ELF-1 (cell line): Measurements from ENCODE around the gene CHIT1.
A peak's percentile ranks its signal among the peaks of the same experiment; 100 is the strongest.

Source experiments
- DNase-seq: peaks from one replicate; pipeline ENCODE4 v3.0.0-alpha.2; 2016; ENCODE audit warnings: low read depth, low spot score

CHIT1 gene

DNA sequence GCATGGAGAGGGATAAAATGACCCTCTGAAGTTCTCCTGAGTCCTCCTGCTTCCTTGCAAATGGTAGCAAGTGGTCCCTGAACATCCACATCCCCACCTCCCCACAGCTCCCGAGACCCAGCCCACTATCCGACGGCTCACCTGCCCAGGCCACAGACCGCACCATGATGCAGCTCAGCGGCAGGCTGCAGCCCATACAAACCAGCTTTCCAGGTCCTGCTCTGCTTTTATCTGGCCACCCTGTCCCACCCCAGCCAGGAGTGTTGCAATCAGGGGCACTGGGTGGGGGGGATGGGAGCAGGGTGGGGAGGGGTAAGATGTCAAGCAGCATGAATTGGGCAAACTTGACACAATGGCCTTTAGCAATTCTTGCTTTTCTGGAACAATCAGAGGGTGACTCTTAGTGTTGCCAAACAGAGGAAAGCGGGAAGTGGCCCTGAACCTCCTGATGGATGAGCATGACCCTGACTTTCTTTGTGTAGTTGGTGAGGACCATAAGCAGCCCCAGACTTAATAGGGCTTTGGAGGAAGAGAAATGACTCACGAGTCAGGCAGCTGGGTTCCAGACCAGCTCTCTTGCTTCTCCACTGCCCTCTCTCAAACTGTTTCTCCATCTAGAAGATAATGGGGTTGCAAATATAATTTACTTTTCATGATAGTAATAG, at the start of gene CHIT1:
CHIT1 (minus strand) TSS at position 203 of the 665 bp plus-strand sequence; CDS start at position 166, 37 bp downstream.
- no peak for DNase-seq

GRCh38 chr1:203278885-203279406, 49.5 kb upstream of the CHIT1 start:
- no peak for DNase-seq

- peak; percentile 74 for DNase-seq
Observed at GRCh38 chr1:203278082-203278884, 48.8 kb upstream of the CHIT1 start.

DNA sequence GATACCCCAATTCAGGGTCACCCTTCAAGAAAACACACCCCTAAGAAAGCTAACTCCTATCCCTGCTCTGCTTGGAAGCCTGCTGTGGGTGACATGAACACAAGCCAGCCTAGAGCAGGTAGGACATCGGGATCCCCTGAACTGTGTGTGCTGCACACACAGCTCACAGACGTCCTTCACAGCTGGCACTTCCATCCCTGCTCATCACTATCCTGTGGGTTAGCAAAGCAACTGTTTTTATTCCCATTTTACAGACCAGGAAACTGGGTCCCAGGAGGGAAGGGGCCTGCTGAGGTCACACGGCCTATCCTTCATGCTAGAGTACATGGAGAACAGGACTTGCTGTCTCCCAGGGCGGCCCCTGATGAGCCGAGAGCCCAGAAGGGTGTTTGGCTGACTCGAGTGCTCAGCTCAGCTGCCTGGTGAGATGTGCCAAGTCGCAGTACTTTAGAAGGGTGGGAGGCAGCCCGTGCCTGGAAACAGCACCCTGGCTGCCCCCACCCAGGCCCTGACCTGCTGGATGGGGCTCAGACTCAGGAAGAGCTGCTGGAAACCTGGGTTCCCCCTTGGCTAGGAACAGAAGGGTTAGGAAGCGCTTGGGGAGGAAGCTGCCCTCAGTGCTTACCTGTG, 47.6 kb upstream of the CHIT1 start:
- no peak for DNase-seq

DNA sequence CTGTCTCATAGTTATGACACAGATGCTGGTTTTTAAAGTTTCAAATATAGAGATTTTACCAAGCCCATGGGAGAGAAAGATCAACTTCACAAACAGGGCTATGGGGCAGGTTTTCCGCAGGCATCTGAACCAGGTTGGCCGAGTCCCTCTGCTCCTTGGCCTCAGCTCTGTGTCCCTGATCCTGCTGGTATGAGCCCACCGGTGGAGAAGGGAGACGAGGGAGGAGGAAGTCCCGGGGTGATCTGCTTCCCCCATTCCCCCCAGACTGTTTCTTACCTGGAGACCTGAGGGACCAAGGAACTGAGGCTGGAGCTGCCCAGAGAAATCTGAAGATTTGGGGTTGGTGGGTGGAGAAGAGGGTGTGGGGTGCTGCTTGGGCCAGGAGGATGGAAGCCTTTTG, 46.9 kb upstream of the CHIT1 start:
- DNase-seq: no peak

DNA sequence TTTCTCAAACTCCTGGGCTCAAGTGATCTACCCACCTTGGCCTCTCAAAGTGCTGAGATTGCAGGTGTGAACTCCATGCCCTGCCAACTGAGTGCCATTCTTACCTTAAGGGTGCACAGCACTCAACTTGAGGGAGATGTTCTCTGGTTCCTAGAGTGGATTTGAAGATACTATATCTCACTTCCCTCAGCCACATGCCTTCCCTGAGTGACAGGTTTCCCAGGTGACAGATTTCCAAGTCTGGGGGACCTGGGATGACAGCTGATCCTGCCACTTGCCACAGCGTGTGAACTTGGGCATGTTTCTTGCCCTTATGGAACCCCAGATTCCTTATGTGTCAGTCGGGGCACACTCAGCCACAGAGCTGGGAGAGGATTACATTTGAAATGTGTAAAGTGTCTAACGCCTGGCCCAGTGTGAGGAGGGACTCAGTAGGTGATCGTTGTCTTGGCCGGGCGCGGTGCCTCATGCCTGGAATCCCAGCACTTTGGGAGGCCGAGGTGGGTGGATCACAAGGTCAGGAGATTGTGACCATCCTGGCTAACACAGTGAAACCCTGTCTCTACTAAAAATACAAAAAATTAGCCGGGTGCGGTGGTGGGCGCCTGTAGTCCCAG, 46.3 kb upstream of the CHIT1 start:
- no peak for DNase-seq

- DNase-seq: no peak
Observed at GRCh38 chr1:203274603-203275381, 45.3 kb upstream of the CHIT1 start.

DNA sequence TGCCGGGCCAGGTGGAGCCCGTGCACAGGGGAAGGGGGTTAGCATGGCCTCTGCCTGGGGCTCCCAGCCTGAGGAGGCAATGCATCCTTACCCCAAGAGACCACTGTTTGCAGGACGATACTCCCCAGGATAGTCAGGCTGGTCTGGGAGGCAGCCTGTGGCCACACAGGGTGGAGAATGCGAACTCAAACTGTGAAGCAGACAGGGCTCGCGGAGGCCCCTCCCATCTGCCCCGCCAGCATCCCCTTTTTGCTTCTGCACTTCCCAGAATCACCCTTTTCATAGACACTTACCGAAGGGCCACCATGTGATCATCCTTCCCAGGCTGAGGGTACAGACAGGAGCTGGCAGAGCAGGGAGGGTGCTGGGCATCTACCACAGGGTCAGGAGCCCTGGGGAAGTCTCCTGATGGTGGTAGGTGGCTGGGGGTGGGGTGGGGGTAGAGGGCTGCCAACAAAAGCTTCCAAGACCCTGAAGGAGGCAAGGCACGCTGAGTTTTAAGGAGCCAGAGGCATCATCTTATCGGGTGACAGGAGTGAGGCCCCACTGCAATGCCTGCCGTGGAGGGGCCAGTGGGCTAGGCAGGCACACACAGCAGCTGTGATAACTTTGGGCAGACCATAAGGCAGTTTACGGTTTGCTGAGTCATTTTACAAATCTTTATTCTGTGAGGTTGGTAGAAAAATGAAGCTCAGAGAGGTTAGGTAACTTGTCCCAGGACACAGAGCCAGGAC, 44.6 kb upstream of the CHIT1 start:
- no peak for DNase-seq

GRCh38 chr1:203273206-203273868, 43.9 kb upstream of the CHIT1 start:
- peak; percentile 90 for DNase-seq

DNA sequence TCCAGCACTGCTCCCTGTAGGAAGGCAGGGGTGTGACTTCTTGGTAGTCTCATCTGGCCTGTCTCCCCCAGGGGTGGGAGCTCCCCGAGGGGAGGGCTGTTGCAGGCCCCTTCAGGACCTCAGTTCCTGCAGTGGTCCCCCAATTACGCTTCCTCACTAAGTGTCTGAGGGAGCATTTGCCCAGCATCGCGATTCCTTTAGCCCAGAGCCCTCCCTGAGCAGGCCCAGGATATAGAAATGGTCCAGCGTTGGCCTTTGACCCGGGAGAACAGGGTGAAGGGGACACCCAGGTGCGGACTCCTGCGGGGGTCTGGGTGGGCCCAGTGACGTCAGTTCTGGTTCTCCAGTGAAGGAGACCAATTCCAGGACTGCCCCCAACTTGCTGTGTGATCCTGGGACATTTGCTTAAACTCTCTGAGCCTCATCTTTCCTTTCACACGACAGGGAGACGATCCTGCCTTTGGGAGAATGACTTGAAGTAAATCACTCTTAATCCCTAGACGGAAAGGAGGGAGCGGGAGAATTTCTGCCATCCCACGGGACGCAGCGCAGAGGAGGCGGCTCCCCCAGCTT, 43.2 kb upstream of the CHIT1 start:
- no peak for DNase-seq

- no peak for DNase-seq
Observed at GRCh38 chr1:203271962-203272632, 42.6 kb upstream of the CHIT1 start.

- peak; percentile 45 for DNase-seq
Observed at GRCh38 chr1:203271018-203271743, 41.7 kb upstream of the CHIT1 start.

GRCh38 chr1:203270448-203270847, 41.0 kb upstream of the CHIT1 start:
- no peak for DNase-seq

GRCh38 chr1:203269654-203270020, 40.2 kb upstream of the CHIT1 start:
- DNase-seq: no peak

GRCh38 chr1:203268901-203269653, 39.6 kb upstream of the CHIT1 start:
- peak; percentile 71 for DNase-seq

DNA sequence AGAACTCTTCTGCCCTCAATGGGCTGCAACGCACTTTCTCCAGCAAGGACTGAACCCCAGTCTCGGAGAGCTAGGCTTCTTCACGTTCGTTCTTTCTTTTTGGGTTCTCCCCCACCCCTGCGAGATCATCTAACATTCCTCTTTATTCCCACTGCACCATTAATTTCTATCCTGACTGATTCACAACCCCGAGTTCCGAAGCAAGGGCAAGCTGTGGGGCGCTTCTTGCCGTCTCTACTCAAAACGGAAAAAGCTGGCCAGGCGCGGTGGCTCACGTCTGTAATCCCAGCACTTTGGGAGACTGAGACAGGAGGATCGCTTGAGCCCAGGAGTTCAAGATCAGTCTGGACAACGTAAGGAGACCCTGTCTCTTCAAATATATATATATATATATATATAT, 38.4 kb upstream of the CHIT1 start:
- no peak for DNase-seq

GRCh38 chr1:203267347-203267846, 37.9 kb upstream of the CHIT1 start:
- DNase-seq: peak; percentile 95
